Stimulated activated CD4-positive, alpha-beta T cell treated with anti-CD3 and anti-CD28 coated beads, Interleukin-12 subunit alpha, Interleukin-12 subunit beta, amount 100 ng/mL, for 4 hours (primary cell): ENCODE data around the gene MAN1A2.
"Not testable (repeated sequence)": the region's sequence is repeated elsewhere in the genome, so short reads cannot be mapped to it uniquely, and the experiment has no call there.

ENCODE experiments used
- DNase-seq: peaks from one replicate; pipeline ENCODE4 v3.0.0-alpha.2; 2020

Gene MAN1A2

DNA sequence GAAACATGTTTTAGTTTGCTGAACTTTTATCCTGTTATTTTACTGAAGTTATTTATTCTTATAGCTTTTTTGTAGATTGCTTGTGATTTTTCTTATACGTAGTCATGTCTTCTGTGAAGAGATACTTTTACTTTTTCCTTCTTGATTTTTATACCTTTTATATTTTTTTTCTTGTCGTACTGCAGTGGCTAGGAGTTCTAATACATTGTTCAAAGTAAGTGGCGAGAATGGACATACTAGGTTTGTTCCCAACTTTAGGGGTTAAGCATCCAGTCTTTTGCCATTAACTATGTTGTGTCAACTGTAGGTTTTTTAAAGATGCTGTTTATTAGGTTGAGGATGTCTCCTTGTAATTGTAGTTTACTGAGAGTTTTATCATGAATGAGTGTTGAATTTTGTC, 36.3 kb downstream of the MAN1A2 start:
- DNase-seq, result no peak

- no peak for DNase-seq
Observed at GRCh38 chr1:117405042-117405441, 37.8 kb downstream of the MAN1A2 start.

DNA sequence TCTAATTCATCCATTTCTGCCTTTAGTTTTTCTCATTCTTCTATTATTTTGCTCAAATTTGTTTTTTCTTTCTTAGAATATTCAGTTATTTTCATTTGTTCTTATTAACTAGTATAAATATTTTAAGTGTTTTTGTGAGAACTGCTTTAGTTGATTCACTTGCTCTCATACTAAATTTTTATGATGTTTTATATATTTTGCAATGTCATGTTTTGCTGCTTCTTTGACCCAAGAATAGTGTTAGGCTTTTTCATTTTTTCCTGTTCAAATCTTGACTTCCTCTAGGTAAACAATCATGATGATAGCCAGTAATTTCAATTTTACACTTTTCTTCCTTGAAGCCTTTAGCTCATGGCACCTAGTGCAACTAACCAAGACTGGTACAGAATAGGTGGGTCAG, 45.2 kb downstream of the MAN1A2 start:
- DNase-seq, result no peak

GRCh38 chr1:117413412-117413811, 46.2 kb downstream of the MAN1A2 start:
- no peak for DNase-seq

- DNase-seq, result no peak
Observed at GRCh38 chr1:117414943-117415342, 47.7 kb downstream of the MAN1A2 start.

DNA sequence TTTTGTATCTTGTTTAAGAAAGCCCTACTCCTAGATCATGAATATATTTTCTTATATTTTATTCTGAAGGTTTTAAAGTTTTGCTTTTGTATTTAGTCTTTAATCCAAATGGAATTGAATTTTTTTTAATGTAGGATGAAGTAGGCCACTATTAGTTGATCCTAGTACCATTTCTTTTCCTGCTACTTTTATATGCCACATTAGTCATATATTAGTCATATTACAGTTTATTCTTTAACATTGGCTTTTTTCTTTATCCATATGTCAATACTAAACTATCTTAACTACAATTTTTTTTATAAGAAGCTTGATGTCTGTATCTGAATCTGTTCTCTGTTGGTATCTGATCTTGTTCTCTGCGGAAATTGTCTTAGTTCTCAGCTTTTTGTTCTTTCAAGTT, 48.8 kb downstream of the MAN1A2 start:
- no peak for DNase-seq

DNA sequence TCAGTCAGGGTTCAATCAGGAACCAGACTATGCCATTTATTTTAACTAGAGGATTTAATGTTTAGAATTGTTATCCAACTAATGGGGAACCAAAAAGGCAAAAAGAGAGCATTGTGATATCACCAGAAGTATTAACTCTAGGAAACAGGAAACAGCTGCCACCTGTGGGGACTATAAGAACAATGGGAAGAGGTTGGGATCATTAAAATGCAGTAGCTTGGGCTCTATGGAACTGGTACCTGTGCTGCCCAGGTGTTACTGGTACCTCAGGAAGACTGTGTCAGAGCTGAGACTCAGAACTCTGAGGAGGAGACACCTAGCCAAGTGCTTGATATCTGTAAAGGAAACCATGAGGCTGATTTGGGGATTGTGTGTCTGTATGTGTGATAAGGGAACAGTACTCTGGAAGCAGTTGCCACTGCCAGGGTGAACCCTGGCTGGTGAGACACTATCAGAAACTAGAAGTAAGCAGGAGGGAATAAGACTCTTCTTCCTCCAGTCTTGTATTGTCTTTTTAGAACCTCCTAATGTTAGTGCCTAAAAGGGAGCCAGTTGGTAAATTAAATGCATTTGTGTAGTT, 49.4 kb downstream of the MAN1A2 start:
- DNase-seq, result no peak

DNA sequence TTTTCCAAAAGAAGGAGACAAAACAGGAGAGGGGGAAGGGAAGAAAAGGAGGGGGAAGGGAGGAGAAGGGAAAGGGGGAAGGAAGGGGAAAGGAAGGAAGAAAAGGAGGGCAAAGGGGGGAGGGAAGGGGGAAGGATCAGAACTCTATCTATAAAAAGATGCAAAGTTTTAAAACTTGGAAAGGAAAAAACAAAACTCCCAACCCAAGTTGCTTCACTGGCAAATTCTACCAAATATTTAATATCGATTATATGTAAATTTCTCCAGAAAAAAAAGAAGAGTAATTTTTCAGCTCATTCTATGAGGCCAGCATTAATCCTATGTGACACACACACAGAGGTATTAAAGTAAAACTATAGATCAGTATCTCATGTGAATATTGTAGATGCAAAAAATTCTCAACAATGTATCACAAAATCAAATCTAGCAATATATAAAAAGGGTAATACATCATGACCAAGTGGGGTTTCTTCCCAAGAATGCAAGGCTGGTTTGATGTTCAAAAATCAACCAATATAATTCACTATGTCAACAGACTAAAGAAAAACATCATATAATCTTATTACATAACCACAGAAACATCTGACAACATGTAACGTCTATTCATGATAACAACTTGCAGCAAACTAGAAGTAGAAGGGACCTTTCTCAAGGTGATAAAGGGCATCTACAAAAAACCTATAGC, 57.9 kb downstream of the MAN1A2 start:
- no peak for DNase-seq

DNA sequence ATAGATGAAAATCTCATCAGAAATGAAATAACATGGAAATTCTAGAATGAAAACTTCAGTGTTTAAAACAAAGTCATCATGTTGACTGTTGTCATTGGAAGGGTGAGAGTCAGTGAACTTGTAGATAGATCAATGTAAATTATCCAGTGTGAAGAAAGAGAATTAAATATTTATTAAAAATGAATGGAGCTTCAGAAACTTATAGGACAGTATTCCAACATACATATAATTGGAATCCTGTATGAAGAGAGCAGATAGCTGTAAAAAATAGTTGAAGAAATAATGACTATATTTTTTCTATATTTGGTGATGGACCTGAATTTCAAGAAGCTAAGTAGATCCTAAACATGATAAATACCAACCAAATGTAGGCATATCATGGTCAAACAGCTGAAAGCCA, 60.0 kb downstream of the MAN1A2 start:
- DNase-seq, result no peak

DNA sequence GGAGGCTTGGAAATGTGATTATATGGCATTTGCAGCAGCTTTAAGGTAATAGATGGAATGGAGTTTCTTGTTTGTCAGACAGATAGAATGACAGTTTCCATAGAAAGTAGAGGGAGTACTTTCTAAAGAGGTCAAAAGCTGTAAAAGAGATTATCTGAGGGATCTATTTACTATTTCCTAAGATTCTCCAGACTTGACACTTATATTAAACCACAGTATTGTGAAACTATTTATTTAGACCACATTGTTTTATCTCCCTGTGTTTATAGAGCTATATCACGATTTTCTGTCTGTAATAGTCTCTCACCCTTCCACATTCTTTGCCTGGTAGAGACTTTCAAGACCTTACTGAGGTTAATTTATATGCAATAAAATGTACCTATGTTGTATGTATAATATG, 66.7 kb downstream of the MAN1A2 start:
- DNase-seq, result no peak

DNA sequence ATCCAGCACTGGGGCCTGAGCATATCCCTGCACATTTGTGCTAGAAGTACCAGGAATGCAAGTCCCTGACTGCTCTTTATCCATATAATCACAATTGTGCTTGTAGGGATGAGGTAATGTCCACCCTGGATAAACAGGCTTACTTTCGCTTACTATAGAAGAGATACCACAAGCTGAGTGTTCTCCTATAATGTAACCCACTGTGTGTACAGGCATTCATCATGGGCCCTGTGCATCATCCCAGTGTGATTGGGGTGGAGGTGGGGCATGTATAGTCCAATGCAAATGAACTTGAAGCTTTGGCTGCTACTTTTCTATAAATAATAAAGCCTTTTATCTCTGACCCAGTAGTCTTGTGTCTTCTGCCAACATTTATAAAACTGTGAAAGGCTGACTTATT, 69.3 kb downstream of the MAN1A2 start:
- no peak for DNase-seq

GRCh38 chr1:117447661-117448060, 80.4 kb downstream of the MAN1A2 start:
- no peak for DNase-seq

GRCh38 chr1:117452216-117452615, 85.0 kb downstream of the MAN1A2 start:
- DNase-seq, result no peak

DNA sequence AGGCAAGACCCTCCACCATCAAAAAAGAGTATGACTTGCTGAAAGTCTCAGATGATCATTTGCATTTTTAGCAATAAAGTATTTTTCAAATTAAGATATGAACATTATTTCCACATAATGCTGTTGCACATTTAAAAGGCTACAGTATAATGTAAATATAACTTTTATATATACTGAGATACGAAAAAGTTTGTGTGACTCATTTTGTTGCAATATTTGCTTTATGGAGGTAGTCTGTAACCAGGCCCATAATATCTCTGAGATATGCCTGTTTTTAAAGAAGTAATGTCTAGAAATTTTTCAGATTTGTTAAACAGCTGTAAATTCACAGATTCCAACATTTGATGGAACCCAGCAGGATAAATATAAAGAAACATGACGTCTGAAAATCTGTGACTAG, 86.7 kb downstream of the MAN1A2 start:
- DNase-seq, result no peak

- DNase-seq, result not testable (repeated sequence)
Observed at GRCh38 chr1:117458410-117458809, 91.2 kb downstream of the MAN1A2 start.

GRCh38 chr1:117466761-117467160, 99.5 kb downstream of the MAN1A2 start:
- DNase-seq, result no peak

DNA sequence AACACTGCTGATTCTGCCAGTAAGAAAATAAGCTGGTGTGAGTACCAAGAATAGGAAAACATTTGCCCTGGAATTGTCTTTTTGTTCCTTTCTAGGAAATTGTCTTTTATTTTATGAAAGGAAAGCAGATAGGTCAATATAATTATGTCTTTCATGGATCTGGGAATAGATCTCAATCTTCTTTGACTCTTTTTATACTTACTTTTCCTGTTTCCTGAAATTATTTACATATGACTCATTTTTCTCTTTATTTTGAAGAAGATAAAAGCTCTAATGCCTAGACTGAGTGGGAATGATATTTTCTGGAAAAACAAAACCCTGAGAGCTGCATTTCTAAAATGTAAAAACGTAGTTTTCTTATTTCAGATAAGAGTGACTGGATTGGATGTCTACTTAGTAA, 100.1 kb downstream of the MAN1A2 start:
- no peak for DNase-seq

GRCh38 chr1:117473063-117473462, 105.8 kb downstream of the MAN1A2 start:
- DNase-seq, result no peak

DNA sequence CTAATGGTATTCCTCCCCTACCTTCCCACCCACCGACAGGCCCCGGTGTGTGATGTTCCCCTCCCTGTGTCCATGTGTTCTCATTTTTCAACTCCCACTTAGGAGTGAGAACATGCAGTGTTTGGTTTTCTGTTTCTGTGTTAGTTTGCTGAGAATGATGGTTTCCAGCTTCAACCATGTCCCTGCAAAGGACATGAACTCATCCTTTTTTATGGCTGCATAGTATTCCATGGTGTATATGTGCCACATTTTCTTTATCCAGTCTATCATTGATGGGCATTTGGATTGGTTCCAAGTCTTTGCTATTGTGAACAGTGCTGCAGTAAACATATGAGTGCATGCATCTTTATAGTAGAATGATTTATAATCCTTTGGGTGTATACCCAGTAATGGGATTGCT, 108.2 kb downstream of the MAN1A2 start:
- DNase-seq, result not testable (repeated sequence)

DNA sequence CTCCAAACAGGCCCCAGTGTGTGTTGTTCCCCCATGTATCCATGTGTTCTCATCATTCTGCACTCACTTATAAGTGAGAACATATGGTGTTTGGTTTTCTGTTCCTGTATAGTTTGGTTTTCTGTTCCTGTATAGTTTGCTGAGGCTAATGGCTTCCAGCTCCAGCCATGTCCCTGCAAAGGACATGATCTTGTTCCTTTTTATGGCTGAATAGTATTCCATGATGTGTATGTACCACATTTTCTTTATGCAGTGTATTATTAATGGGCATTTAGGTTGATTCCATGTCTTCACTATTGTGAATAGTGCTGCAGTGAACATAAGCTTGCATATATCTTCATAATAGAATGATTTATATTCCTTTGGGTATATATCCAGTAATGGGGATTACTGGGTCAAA, 111.8 kb downstream of the MAN1A2 start:
- DNase-seq, result no peak

DNA sequence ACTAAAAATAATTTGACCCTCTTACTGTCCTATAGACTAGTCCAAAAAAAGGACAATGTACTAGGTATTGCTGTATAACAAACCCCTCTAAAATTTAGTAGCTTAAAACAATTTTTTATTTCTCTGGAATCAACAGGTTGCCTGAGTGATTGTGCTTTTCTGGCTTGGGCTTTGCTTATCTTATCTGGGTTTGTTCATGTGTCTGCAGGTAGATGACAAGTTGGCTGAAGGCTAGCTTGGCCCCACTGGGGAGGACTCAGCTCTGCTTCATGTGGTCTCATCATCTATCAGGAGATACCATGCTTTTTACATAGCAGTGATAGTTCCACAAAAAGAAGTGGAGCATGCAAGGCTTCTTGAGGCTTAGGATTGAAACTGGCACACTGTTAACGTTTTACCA, 114.2 kb downstream of the MAN1A2 start:
- DNase-seq, result no peak

DNA sequence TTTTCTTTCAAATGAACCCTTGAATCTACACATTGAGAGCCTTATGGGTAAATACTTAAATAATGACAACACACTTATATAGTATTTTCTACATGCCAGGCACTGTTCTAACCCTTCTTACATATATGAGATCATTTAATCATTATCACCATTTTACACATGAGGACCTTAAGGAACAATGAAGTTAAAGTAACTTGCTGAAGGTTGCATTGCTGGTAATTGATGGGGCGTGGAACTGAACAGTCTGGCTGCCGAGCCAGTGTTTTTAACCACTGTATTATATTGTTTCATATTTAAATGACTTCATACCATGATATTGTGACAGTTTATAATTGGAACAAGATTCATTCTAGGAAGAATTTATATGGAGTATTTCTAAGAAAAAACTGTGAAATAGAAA, 126.7 kb downstream of the MAN1A2 start:
- DNase-seq, result no peak

DNA sequence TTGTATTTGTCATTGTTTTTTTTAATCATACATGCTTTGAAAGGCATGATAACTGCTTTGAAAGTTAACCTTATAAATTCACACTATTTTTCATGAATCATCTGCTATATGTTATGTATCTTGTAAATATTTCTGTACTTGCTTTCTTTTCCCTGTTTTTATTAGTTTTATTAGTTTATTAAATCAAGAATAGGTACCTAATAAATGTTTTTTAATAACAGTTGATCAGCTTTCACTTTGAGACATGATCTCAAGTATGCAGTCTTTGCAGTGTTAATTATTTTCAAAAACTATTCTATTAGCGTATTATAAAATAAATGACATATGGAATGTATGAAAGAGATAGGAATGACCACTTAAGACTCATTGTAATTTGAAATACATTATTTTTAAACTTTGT, 127.8 kb downstream of the MAN1A2 start:
- DNase-seq, result no peak

DNA sequence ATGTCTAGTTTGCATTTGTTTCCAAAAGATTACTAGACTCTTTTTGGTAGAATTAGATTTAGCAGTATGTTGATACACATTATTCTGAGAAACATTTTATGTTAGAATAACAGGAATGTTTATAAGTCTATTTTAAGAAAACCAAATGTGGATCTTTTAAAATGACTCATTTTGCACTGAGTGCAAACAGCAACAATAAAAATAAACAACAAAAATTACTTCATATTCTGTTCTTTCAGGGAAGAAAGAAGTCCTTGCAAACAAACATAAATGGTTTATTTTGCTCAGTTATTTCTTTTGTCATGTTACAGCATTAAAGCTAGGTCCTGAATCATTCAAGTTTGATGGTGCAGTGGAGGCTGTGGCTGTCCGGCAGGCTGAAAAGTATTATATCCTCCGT, 131.8 kb downstream of the MAN1A2 start:
- no peak for DNase-seq

DNA sequence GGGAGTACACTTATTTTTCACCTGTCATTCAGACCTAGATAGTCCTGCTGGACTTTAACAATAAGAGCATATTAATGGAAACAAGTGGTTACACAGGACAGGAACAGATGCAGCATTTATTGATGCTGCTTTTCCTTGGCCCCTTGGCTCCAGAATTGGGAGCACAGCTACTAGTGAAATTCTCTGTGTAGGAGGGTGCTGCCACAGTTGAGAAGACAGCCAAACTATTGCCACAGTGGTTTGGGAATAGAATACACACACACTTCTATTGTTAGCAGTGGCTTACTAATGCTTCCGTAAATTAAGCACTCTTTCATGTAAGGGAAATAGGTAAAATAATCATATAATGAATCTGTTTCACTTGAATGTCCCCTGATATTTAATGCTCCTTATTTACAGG, 133.3 kb downstream of the MAN1A2 start:
- DNase-seq, result no peak
